NCI-H446 (cell line): ENCODE results near the gene APOB.

Experiments
- DNase-seq, 2 experiments: peaks; one replicate each; lab custom pipeline; 2025; lab: John Stamatoyannopoulos, UW

Gene APOB

DNA sequence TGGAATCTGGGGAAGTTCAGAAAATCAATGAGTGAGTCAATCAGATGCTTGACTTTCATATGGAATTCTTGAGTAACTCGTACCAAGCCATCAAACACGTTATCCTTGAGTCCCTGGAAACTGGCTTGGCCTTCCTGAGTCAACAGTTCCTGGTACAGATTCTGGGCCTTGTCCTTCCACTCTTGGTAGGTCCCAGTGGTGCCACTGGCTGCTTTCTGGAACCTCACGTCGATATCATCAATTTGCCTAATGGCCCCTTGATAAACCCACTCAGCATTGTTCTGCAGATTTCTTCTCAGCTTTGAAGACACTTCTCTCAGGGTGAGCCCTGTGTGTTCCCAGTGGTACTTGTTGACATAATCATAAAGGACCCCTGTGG lies 41.1 kb downstream of the APOB start:
- DNase-seq = no peak

DNA sequence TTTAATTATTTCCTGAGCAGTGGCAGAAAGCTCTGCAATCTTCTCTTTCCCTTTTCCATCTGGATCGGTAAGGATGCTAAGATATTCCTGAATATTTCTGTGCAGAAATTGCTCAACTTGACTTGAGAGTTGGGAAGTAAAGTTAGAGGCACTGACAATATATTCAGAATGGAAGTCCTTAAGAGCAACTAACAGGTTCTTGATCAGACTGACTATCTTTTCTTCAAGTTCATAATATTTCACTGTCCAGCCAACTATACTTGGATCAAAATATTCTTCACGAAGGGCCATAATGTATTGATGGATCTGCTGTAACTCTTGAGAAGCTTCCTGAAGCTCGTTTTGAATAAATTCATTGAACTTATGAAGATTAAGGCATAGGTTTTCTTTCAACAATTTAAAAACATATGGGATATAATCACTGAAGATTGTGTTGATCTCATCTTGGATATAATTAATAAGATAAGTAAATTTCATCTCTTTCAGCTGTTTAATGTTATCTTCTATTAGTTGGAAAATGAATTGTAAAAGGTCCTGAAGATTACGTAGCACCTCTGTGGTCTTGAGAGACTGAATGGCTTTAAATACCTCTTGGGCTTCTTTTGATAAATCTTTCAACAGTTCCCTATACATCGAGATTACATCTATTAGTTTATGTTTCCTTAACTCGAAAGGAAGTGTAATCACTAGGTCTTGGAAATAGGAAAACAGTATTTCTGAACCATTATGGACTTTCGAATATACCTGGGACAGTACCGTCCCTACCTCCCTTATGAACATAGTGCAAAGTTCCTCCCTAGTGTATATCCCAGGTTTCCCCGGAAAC lies 41.7 kb downstream of the APOB start:
- DNase-seq = no peak

- DNase-seq = no peak
Observed at GRCh38 chr2:21001225-21001946, 42.5 kb downstream of the APOB start.

DNA sequence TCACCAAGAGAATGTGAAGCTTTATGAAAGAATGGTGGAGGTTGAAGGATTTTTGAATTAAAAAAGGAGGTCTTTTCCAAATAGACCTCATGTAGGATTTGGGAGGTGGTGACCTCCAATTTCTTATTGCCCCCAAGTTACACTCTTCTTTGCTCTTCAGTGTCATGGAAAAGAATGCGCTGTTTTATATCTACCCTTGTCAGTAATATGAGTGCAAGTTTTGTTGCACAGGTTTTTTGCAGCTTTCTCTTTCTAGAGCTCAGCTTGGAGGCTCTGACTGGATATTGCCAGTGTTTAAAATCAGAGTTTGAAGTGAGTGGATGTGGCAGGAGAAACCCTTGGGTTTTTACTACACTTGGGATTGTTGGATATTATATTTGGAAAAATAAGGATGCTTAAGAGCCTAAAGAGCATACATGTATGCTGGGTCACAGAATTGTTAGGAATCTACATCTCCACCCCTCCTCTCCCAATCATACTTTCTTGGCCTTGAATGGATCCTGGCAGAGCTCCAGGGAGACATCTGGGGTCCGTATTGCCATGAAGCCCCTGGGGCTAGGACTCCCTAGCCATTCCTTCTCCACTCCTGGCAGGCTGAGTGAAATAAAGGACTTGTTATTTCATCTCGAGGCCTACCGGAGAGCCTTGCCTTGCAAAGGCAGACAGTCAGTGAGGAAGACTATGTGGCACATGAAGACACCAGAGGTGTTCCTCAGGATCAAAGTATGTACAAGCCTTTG lies 43.8 kb downstream of the APOB start:
- DNase-seq = no peak

DNA sequence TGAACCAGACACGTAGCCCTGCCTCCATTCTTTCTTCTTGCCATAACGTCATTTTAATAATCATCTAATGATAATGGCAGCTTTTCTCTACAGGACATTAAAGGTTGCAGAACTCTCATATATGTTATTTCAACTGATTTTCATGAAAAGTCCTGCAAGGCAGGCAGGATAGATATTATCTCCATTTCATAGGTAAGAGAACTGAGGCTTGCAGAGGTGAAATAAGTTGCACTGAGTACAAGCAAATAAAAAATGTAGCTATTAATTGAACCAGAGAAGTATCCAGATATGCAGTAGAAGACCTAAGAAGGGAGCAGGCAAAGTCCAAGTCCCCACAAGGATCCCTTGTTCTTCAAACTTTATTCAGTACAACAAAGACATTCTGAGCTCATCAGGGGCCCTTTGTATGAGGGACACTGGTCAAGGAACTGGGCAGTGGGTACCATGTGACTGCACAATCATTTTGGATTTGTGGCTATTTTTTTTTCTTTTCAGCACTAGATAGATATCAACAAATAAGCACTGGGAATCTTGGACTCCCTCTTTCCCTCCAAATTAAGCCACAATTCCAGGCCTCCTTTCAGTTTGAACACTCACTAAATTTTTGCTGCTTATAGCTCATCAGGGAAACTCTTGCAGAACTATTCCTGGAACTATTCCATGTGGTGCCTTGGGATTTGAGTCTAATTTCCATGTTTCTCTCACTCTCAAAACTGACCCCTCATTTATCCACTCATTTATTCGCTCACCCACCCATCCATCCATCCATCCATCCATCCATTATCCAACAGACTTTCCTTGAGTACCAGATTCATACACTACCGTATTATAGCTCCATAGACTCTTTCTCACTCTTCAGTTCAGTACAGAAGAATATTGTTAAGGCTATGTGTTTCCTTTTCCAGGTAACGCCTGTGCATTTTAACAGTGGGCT lies 44.6 kb downstream of the APOB start:
- DNase-seq = no peak

DNA sequence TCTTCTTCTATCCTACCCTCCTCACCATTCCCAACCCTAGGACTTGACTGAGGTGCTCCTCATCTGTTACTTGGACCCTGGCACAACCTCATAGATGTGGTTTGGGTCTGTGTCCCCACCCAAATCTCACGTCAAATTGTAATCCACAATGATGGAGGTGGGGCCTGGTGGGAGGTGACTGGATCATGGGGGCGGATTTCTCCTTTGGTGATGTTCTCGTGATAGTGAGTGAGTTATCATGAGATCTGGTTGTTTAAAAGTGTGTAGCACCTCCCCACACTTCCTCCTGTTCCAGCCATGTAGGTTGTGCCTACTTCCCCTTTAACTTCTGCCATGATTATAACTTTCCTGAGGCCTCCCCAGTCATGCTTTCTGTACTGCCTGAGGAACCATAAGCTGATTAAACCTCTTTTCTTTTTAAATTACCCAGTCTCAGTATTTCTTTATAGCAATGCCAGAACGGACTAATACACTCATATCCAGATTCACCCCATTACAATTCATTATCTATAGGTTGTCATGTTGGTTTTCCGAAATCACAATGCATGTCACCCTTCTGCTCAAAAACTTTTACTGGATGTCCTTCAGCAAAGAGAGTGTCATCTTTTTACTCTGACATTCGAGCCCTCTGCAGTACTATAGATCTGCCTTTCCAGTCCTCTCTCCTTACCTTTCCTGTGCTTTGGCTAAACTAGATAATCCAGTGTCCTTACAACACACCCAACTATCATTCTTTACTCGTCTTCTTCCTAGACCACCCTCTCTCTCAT lies 45.7 kb downstream of the APOB start:
- DNase-seq = no peak

- no peak for DNase-seq
Observed at GRCh38 chr2:20994130-20994529, 49.7 kb downstream of the APOB start.

DNA sequence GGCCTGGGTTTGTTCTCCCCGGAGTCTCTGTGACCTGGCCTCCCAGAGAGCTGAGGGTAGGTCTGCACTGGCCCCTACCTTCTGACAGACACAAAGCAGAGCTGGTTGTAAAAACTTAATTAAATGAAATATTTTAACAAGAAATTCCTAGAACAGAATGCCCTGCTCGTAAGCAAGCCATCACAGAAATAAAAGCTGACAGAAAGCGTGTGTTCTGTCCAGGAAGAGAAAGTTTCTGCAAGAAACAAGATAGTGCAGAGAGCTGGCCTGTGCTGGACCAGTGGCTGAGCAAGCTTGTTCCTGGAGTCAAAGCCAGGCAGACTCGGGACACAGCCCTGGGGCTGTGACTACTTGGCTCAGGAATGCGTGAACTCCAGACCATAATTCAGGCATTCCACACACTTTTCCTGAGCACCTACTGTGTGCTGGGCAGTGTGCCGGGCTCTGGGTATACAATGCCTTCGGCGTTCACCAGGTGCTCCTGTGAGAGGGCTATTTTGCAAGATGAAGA lies 51.6 kb downstream of the APOB start:
- no peak for DNase-seq

DNA sequence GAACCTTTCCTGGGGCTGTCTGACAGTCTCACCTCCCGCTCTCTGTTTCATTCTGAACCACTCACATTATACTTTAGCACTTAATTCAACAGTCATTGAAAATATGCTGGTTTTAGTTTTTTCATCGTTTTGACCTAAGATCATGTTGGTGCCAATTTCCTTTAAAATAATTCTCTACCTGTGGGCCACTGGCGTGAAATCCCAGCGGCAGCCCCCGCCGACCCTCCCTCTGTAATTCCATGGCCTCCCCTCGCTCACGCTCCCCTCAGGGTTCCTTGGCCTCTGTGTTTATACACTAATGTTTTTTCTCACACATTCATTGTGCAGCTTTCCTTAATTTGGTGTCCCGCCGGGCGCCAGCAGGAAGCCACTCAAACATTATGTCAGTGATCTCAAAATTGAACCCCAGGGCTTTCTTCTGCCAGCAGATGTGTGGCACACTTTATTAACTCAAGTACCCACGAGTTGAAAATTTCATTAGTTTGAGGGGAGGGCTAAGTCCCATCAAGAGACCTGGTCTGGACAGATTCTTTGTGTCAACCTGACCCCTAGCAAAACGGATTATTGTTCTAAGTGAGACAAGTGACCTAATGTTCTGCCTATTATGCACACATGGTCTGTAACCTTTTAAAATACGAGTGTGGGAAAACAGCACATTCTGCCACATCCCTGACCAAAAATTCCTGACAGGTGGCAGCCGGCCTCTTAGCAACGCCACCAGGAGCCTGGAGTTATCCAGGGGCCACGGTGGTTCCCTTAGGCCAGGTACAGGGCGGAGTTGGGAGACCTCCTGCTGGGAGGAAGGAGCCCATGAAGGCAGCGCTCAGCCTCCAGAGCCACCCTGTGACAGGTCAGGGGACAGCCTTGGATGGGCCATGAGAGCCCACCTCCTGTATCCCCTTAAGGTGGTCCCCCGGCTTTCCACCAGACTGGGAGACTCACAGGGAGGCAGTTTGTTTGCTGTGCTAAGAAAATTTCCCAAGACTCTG lies 53.1 kb downstream of the APOB start:
- no peak for DNase-seq

DNA sequence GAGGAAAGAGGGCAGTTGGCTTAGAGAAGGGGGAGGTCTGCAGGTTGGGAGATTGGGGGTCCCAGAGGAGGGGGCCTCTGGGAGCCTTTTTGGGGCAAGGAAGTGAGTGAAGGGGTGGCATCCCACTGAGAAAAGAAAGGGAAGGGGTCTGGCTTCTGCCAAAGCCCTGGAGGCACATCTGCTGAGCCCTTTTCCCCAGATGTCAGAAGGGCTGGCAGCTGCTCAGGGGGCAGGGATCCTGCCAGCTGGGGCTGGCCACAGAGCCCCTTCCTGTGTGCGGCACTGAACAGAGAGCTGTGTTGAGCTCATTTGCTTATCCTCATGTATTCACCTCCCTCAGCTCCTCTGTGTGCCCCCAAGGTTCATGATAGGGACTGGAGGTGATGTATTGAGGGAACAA lies 54.5 kb downstream of the APOB start:
- no peak for DNase-seq

DNA sequence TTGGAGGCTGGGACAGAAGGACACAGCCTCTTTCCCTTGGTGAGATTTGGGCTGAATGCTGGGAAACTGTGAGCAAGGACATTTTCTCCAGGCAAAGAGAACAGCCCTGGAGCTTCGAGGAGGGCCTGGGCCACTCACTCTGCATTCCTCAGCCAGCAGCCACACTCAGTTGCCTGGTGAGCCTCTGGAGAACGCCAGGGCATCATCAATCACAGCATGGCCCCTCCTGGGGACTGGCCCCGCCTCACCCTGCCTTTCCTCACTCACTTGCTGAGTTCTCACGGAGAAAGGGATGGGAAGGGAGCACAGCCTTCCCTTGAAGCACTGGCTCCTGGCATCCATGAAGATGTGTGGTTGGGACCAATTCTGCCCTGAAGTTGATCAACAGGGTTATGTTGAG lies 55.0 kb downstream of the APOB start:
- DNase-seq = no peak

- DNase-seq = no peak
Observed at GRCh38 chr2:20986024-20986939, 57.6 kb downstream of the APOB start.

- no peak for DNase-seq
Observed at GRCh38 chr2:20985062-20985461, 58.8 kb downstream of the APOB start.

- no peak for DNase-seq
Observed at GRCh38 chr2:20984408-20984807, 59.5 kb downstream of the APOB start.

GRCh38 chr2:20983844-20984243 lies 60.0 kb downstream of the APOB start:
- no peak for DNase-seq

DNA sequence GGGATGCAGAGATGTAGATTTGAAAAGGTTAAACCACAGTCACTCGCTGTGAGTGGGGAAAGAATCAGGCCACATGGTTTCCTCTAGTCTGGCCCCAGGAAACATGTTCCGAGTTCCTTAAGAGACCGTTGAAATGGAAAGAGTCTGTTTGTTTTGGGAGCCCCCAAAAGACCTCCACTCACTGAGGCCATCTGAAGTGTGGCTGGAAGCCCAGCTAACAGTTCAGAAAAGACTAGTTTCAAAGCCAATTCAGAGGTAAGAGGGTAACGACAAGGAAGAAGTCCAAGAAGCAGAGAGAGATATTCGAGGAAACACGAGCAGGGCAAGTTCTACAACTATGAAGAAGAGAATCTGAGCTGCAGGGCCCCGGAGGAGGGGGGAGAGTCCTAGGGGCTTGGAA lies 61.0 kb downstream of the APOB start:
- DNase-seq = no peak

GRCh38 chr2:20977520-20978180 lies 66.2 kb downstream of the APOB start:
- no peak for DNase-seq

DNA sequence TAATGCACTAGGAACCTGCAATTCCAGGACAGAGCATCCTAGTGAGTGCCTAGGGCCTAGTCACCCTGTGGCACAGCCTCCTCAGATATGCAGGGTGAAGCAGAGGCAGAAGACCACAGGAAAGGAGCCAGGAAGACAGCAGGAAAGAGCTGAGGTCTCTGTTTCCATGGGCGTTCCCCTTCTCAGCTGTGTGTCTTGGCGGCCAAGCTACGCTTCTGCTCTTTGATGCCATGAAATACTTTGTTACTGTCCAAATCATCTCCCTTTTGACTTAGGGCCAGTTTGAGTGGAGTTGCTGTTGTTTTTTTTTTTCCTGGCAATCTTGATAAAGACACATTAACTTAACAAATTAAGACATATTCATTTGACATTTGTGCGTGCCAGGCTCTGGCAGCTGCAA lies 67.3 kb downstream of the APOB start:
- peak in 1 of 2 experiments; percentile 20 for DNase-seq
